Spinal cord (tissue), 10 donors: ENCODE measurements around the gene CTSZ. TPM values are rescaled to one million over a fixed set of nuclear protein-coding genes. Genes with fewer than 3 reads are reported as not detected.
"Not testable (repeated sequence)": the region's sequence is repeated elsewhere in the genome, so short reads cannot be mapped to it uniquely, and the experiment has no call there.

Experiments used
- DNase-seq, 6 donors: peaks; one replicate each; pipeline versions ENCODE4 v3.0.0 to v3.0.0-alpha.2; 2013 to 2015; ENCODE audit warnings: low spot score in 6 of 6, low read depth in 4 of 6
- H3K27ac ChIP-seq: one replicate; pipeline ENCODE4 v1.5.1; 2013; ENCODE audit warnings: low read depth, low read length, control low read depth
- H3K27me3 ChIP-seq: one replicate; pipeline ENCODE4 v1.6.1; 2013; ENCODE audit warnings: low read length; ENCODE audit not compliant: control insufficient read depth, insufficient read depth
- H3K36me3 ChIP-seq: one replicate; pipeline ENCODE4 v1.6.1; 2013; ENCODE audit warnings: low read length; ENCODE audit not compliant: control insufficient read depth, insufficient read depth
- H3K4me1 ChIP-seq: one replicate; pipeline ENCODE4 v1.6.1; 2013; ENCODE audit warnings: low read length; ENCODE audit not compliant: control insufficient read depth, insufficient read depth
- H3K4me3 ChIP-seq: one replicate; pipeline ENCODE4 v1.5.1; 2013; ENCODE audit warnings: low read depth, low read length, control low read depth
- H3K9me3 ChIP-seq: one replicate; pipeline ENCODE4 v1.6.1; 2013; ENCODE audit warnings: low read length; ENCODE audit not compliant: control insufficient read depth, insufficient read depth
- WGBS: methylation state at CpG from one replicate; pipeline ENCODE4 v1.1.5; 2013; ENCODE audit warnings: missing lambda C conversion rate; ENCODE audit not compliant: insufficient coverage; 5-methylcytosine and 5-hydroxymethylcytosine counted together
- polyA plus RNA-seq, 2 donors: library from polyadenylated mRNA; unstranded; fragments of 120-200 nt; gene quantifications; one replicate each; pipeline ENCODE4 v1.2.1, GENCODE V29; 2013; ENCODE audit not compliant: insufficient read length in 2 of 2
- total RNA-seq, 2 donors: library from RNA; depleted of rRNA in 1 of 2; stranded (reverse); fragments of 120-200 nt in 1 of 2; fragments of >200 nt in 1 of 2; gene quantifications; one replicate each; pipeline versions ENCODE4 v1.2.3 to v1.2.4, GENCODE V29; 2013 to 2014
- donor health status: healthy.

CTSZ gene
- total and polyA plus RNA-seq, 4 donors, result 43.1 to 59.6 (median 47.2) TPM

DNA sequence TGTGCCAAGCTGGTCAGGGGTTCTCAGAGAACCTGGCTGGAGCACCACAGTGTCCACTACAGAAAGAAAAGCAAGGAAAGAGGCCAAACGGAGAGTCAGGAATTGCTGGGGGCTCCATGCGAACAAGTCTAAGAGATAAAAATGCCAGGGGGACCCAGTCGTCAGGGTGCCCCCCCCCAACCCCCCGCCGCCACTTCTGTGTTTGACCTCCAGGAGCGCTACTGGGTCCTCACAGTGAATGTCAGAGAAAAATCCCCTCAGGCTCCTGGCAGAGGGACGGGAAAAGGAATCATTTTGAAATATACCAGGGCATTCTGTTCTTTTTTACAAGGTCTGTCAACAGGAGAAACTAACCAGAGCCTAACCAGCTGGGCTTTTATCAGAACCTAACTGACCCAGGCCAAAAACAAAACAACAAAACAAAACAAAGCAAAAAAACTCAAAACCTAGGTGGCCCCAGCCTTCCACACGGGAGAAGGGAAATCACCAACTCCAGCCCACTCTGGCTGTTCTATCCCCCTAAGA is 43.9 kb downstream of the CTSZ start:
- WGBS, result 66% methylated on average over 5 of the region's 8 CpGs
- H3K4me1 ChIP-seq, result no peaks in the 10 kb centered on the region
- no peak overlapping the region for H3K27ac ChIP-seq

DNA sequence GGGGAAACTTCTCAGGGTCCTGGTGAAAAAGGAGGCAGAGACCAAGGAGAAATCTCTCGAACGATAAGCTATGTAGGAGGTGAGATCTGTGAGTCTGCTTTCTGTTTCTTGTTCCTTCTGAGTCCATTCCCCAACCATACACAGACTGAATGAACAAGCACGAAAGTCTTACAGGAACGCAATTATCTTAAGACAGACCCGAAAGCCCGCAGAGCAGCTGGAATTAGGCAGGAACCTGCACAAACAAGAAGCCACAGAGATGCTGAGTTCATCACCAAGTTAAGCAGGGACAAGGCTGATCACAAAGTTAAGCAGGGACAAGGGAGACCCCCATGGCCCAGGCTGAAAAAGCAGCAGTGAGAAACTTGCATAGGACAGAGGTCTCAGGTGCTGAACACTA is 47.4 kb downstream of the CTSZ start:
- DNase-seq, result no peak
- Histone ChIP-seq H3K27ac (no peak overlapping the region), H3K4me1 (no peaks in the 10 kb centered on the region), H3K27me3 (no peaks in the 10 kb centered on the region), H3K9me3 (peaks cover 1% of the 10 kb centered on the region), H3K36me3 (no peaks in the 10 kb centered on the region), H3K4me3 (no peak overlapping the region)
- 84% methylated on average over 4 of the region's 6 CpGs for WGBS

More for the DNA sequence above, 43.9 kb downstream of the CTSZ start:
- H3K27me3 ChIP-seq, result no peaks in the 10 kb centered on the region
- no peak overlapping the region for H3K4me3 ChIP-seq
- no peaks in the 10 kb centered on the region for H3K36me3 ChIP-seq
- no peak for DNase-seq
- peaks cover 1% of the 10 kb centered on the region for H3K9me3 ChIP-seq

DNA sequence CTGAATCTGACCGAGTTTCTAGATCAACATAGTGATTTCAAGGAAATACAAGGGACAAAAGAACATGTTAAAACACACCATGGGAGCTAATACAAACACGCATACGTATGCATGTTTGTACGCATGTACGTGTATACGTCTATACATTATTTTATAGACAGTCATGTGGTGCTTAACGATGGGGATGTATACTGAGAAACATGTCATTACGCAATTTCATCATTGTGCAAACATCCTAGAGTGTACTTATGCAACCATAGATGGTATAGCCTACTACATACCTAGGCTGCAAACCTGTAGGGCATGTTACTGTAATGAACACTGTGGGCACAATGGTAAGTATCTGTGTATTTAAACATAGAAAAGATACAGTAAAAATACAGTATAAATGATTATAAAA is 51.0 kb downstream of the CTSZ start:
- WGBS, result 100% methylated on average over 1 of the region's 8 CpGs
- Histone ChIP-seq H3K4me3 (no peak overlapping the region), H3K36me3 (no peaks in the 10 kb centered on the region), H3K27ac (no peak overlapping the region), H3K4me1 (no peaks in the 10 kb centered on the region), H3K9me3 (no peaks in the 10 kb centered on the region), H3K27me3 (no peaks in the 10 kb centered on the region)
- DNase-seq, result no peak

DNA sequence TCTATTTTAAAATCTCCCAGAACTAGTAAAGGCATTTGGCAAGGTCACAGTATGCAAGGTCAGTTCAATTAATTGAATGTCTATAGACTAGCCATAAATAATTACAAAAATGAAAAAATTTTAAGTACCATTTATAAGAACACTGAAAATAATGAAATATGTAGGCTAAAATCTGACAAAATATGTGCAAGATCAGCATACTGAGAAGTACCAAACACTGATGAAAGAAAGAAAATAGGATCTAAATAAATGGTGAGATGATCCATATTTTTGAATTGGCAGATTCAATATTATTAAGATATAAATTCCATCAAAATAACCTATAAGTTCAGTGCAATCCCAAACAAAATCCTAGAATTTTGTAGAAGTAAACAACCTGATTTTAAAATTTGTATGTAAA is 54.0 kb downstream of the CTSZ start:
- H3K4me3 ChIP-seq, result no peak overlapping the region
- no peak for DNase-seq
- H3K9me3 ChIP-seq, result no peaks in the 10 kb centered on the region
- H3K4me1 ChIP-seq, result no peaks in the 10 kb centered on the region
- H3K27ac ChIP-seq, result no peak overlapping the region
- H3K27me3 ChIP-seq, result no peaks in the 10 kb centered on the region
- no peaks in the 10 kb centered on the region for H3K36me3 ChIP-seq

DNA sequence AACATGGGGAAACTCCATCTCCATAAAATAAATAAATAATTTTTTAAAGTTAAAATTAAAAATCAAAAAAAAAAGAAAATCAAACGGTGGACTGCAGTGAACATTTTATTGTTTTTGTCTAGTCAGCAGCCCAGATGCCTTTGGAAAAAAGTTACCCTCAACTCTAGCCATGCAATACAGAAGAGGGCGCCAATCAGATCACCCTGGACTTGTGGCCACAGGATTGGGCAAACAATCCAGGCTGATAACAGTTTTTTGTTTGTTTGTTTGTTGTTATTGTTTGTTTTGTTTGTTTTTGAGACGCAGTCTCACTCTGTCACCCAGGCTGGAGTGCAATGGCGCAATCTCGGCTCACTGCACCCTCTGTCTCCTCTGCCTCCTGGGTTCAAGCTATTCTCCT is 56.5 kb downstream of the CTSZ start:
- Histone ChIP-seq H3K27ac (no peak overlapping the region), H3K27me3 (no peaks in the 10 kb centered on the region), H3K9me3 (no peaks in the 10 kb centered on the region), H3K36me3 (no peaks in the 10 kb centered on the region), H3K4me3 (no peak overlapping the region), H3K4me1 (no peaks in the 10 kb centered on the region)
- WGBS, result no CpG with 5 or more reads among the region's 5 CpGs
- DNase-seq, result no peak

DNA sequence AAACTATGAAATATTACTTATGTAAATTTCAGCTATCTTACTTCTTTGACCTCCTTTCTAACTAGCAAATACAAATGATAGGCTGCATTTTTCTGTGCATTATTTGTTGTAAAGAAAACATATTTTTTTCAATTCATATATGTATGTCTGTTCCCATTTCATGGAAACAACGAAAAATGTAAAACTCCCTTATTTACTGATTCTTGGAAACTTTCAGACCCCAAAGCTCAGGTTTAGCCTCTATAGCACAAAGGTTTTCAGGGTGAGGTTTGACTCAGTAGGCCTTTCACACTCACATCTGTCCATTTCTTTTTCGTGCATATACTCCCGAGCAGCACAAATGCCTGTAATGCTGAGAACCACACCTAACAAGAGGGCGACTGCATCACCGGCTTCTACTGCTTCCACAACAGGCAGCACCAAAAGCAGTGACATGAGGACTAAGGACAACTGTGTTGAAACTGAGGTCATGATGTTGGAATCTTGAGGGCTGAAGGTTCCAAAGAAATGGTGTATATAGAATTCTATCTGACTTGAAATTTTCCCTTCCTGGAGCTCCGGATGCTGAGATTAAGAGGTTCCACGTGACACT is 59.2 kb downstream of the CTSZ start:
- WGBS, result no CpG with 5 or more reads among the region's 7 CpGs

DNA sequence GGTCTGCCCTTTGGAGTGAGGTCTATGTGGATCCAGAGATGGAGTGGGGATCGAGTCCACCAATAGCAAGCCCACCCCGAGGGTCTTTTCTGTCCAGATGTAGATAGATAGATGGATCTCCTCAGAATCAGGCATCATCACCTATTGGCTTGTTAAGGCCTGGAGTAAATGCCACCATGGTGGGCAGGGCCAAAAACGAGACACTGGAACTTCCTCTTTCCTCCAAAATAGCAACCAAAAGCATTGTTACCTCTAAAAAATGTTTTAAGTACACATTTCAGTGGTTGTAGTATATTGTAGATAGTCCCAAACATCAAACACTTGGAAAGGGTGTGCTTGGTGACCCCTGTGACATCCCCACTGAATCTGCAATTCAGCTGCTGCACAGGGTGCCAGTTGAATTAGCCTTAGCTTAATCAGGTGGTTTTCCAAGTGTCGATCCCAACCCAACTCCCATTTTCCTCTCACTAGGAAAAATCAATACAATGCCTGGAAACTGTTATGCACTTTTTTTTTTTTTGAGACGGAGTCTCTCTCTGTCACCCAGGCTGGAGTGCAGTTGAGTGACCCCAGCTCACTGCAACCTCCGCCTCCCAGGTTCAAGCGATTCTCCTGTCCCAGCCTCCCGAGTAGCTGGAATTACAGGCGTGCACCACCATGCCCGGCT is 61.0 kb downstream of the CTSZ start:
- Histone ChIP-seq H3K4me3 (no peak overlapping the region), H3K9me3 (no peaks in the 10 kb centered on the region), H3K4me1 (no peaks in the 10 kb centered on the region), H3K27me3 (no peaks in the 10 kb centered on the region), H3K36me3 (no peaks in the 10 kb centered on the region), H3K27ac (no peak overlapping the region)
- 92% methylated on average over 7 of the region's 10 CpGs for WGBS
- DNase-seq, result no peak

More for the DNA sequence above, 59.2 kb downstream of the CTSZ start:
- not testable (repeated sequence) for H3K27ac ChIP-seq, H3K4me1 ChIP-seq, DNase-seq, H3K9me3 ChIP-seq, H3K36me3 ChIP-seq, H3K4me3 ChIP-seq, H3K27me3 ChIP-seq

Other genes with a start within 250 kb of the CTSZ start
- 1 to 10 TPM in 1 of 2 donors, under 1 TPM in 1; 0.30 to 1.2 TPM for gene GNAS-AS1, start 156.4 kb downstream of the CTSZ start, total RNA-seq
- gene GNAS-AS1, start 156.4 kb downstream of the CTSZ start, polyA plus RNA-seq, result under 1 TPM; 0.81 to 0.87 TPM
- gene GNAS, start 154.5 kb downstream of the CTSZ start, total RNA-seq, result 100 to 1,000 TPM; 830 to 927 TPM
- gene GNAS, start 154.5 kb downstream of the CTSZ start, polyA plus RNA-seq, result 1,000 to 10,000 TPM; 3,485 to 3,708 TPM
- 10 to 100 TPM; 48.0 to 57.9 TPM for gene NELFCD, start 26.0 kb downstream of the CTSZ start, total RNA-seq
- gene NELFCD, start 26.0 kb downstream of the CTSZ start, polyA plus RNA-seq, result 10 to 100 TPM; 85.7 to 88.6 TPM
- 1 to 10 TPM; 1.2 to 3.4 TPM for gene TUBB1, start 12.2 kb upstream of the CTSZ start, total RNA-seq
- 1 to 10 TPM; 1.1 TPM for gene TUBB1, start 12.2 kb upstream of the CTSZ start, polyA plus RNA-seq
- gene ATP5F1E, start 25.1 kb upstream of the CTSZ start, total RNA-seq, result 10 to 100 TPM; 30.7 to 80.8 TPM
- gene ATP5F1E, start 25.1 kb upstream of the CTSZ start, polyA plus RNA-seq, result 100 to 1,000 TPM; 252 to 270 TPM
- gene PRELID3B, start 35.5 kb upstream of the CTSZ start, total RNA-seq, result 10 to 100 TPM; 60.1 to 66.0 TPM
- gene PRELID3B, start 35.5 kb upstream of the CTSZ start, polyA plus RNA-seq, result 10 to 100 TPM; 50.9 to 64.7 TPM
- under 1 TPM; 0.06 to 0.10 TPM for gene ZNF831, start 156.6 kb upstream of the CTSZ start, total RNA-seq
- under 1 TPM in 1 of 2 donors, not detected in 1; 0.02 TPM for gene ZNF831, start 156.6 kb upstream of the CTSZ start, polyA plus RNA-seq